Sciatic nerve (tissue), 2 donors: ENCODE data around the gene ZNF831. TPM values are rescaled to one million over a fixed set of nuclear protein-coding genes. Genes with fewer than 3 reads are reported as not detected.

Experiments
- ATAC-seq: fragments of 200-7000 bp; cut with Tn5 transposase; one replicate; pipeline ENCODE4 v1.9.1; 2020; ENCODE audit warnings: mild to moderate bottlenecking, moderate library complexity
- DNase-seq: peaks from one replicate; pipeline ENCODE4 v3.0.0-alpha.2; 2020; ENCODE audit warnings: low spot score
- intact Hi-C: fragments of 100-400 bp; cut with DNase I; formaldehyde crosslinking; loops from one replicate; pipeline ENCODE4 v1.14.2; 2022
- total RNA-seq: library from RNA; stranded (reverse); fragmentation: NEBNext Ultra II Directional; extraction: Animal tissue kit (Norgen Biotek cat#: 25700); gene quantifications from one replicate; pipeline ENCODE4 v1.2.1, GENCODE V29; 2021
- donor health status: DM: no; HTN: no; CAD: no.
- donor health status: DM: no; HTN: no; CAD: no.

Gene ZNF831
- 0.36 TPM for total RNA-seq

DNA sequence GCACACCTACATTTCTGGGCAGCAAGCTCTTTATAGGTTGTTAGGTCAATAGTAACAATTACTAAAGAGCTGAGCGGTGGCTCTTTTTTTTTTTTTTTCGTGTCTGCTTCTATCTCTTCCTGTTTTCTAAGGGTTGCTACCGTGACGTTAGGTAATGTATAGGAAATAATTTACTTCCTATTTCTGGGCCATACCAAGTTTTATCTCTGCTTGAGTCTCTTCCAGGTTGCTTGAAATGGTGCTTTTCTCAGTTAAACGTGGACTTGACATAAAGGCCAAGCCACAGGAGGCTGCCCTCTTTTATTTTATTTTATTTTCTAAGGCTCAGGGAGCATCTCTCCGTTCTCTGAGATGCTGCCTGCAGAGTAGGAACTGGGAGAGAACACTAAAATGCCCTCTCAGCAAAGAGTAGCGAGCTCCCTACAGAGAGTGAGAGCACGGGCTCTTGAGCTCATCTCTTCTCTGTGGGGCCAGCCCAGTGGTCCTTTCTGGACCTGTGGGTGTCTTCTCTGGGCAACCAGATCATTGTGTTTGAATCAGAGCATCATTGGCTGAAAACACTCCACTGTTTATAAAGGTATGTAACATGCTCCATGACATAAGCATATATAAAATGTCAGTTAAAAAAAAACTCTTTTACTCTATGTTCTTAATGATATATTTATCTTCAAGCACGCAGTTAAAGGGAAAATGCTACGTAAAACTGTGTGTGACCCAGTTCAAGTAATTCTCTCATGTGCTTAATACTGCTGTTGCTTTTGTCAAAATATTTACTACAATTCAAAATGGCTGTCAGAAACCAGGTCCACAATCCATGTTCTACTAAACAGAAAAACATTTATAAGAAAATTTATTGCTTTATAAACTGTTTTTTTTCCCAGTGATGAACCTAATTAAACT is at the start of gene ZNF831:
TSS of gene ZNF831 (plus strand) at position 191 of the 900 bp plus-strand sequence. CDS start 27,199 bp downstream, outside the sequence.
- intact Hi-C loops, result no loop called here
- ATAC-seq, result no peak

DNA sequence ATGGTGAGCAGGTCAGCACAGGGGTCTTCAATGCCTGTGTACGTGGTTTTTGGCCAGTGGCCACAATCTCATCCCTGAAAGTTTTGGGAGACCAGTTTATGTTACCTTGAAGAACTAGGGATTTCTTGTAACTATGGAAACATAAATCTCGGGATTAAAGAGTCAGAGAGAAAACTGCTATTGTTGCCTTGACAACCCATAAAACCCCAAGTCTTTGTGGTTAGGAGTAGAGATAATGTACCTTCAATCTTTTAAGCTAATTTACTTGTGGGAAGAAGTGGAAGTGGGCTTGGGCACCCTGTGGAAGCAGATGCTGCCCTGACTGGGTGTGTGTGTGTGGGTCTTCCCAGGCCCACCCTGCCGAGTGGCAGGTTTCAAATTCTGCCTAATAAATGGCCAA is 46.1 kb upstream of the ZNF831 start:
- ATAC-seq (no peak), DNase-seq (no peak)
- intact Hi-C loops, result no loop called here

More for the DNA sequence above, at the start of gene ZNF831:
- no peak for DNase-seq

DNA sequence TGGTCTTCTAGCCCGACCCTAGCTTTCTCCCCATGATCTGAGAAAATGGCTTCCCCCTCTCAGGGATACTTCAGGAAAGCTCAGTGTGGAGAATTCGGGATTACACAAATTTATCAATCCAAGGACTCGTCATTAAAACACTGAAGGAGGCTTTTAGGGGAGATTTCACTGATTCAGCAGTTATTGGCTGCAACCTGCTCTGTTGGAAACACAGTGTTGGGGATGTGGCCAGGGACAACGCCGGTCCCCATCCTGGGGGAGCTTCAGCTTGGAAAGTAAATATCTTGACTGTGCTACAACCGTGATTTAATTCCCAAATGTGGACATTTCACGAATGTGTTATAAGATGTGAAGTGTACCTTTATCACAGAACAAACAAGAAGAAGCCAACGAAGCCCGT is 44.8 kb upstream of the ZNF831 start:
- intact Hi-C loops, result no loop called here
- ATAC-seq (no peak), DNase-seq (no peak)

DNA sequence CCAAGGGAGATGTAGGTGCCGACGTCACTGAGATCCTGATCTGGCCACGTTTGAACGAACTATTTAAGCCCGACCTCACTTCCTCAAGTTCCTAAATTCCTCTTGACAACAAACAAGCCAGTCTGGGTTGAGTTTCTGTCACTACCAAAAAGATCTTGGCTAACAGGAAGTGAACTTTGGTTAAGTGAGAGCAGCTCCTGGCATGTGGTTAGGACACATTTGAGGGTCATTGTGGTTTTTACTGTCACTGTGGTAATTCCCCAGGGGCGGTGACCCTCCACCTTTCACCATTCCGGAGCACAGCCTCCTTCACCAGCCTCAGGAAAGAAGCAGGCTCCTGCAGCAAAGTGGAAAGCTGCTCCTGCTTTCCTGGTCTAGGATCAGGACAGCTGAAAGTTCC is 43.1 kb upstream of the ZNF831 start:
- DNase-seq (no peak), ATAC-seq (no peak)
- intact Hi-C loops, result no loop called here

DNA sequence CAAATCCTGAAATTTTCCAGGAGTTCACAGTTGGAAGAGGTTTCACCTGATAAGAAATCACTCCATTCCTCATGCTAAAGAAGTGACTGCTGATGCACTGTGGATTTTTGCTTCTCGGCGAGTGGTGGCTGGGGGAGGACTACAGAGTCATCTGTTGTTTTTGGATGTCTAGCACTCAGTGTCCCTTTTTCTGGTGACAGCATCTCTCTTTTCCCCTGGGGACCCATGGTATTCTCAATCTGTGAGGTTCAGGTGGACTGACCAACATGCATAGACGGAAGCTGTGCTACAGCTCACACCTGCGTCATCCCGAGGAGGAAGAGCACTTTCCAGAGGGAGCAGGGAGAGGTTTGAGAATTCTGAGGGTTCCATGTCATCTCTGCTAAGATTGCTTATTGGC is 42.7 kb upstream of the ZNF831 start:
- no peak for ATAC-seq
- intact Hi-C loops, result no loop called here

DNA sequence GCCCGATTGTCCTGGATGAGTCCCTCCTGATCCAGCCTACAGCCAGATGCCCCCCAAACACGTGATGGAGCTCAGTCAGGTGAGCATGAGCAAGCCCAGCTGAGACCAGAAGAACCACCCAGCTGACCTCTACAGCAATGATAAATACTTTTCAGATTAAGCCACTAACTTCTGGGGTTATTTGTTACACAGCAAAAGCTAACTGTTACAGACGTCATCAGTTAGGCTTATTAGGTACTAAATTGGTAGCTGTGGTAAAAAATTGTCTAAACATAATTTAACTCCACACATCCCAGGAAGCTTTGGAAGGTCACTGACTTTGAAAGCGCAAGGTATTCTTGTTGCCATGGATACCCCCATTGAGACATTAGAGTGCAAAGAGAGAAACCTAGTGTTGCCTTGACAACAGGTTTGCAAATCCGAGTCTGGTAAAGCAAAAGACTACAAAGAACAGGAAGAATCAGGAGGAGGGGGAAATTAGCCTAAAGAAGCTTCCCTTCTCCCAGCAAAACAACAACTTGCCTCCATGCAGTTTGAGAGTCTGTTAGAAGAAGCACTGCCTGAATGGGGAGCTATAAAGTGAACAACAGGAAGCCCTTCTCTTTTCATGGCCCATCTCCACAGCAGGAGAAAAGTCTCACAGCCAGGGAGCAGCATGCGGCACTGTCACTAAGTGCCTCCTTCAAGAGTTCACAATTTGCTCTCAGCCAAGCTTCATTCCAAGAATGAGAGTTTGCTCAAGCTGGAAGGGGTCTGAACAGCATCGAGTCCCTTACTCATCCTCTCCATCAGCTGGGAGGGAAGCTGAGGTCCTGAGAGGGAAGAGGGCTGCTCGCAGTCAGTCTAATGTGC is 41.7 kb upstream of the ZNF831 start:
- no peak for ATAC-seq
- no peak for DNase-seq
- intact Hi-C loops, result no loop called here

More for the DNA sequence above, 42.7 kb upstream of the ZNF831 start:
- no peak for DNase-seq

DNA sequence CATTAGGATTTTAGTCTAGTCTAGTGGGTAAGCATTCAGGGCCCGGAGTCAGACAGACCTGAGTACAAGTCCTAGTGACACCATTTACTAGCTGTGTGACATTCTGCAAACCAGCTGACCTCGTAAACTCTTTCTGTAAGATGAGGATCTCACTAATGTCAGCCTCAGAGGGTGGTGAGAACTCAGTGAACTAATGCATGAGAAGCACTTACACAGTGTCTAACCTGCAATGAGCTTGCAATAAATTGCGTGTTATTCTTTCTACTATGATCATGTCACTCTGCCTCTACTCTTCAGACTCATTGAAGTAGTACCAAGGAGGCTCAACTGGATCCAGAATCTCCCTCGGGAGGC is 41.1 kb upstream of the ZNF831 start:
- DNase-seq (no peak), ATAC-seq (no peak)
- intact Hi-C loops, result no loop called here

DNA sequence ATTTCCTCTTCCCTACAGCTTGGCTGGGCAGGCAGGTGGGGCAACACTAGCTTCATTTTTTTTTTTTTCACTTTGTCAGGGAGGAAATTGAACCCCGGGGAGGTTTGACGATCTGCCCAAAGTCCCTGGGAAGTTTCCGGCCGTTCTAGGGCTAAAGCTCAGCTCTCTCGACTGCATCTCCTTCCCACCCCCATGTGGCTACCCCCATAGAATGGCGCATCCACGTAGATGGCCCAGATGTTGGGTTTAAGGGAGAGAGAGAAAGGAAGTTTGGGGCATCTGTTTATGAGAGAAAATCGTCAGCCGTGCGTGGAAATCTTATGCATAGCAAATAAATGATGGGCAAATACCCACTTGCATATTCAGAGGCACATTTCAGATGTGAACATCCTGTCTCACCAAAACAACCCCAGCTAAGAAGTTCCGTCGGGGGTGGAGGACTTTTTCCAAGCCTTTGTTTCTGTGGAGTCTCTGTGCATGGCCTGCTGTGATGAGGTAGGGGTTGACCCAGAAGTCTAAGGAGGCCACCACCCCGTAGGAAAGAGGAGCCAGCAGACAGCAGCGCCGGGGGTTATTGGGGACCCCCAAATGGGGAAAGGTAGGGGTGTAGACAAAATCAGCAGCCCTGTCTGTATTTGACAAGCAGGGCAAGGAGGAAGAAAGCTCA is 40.5 kb upstream of the ZNF831 start:
- ATAC-seq, result no peak
- no peak for DNase-seq
- intact Hi-C loops, result no loop called here

DNA sequence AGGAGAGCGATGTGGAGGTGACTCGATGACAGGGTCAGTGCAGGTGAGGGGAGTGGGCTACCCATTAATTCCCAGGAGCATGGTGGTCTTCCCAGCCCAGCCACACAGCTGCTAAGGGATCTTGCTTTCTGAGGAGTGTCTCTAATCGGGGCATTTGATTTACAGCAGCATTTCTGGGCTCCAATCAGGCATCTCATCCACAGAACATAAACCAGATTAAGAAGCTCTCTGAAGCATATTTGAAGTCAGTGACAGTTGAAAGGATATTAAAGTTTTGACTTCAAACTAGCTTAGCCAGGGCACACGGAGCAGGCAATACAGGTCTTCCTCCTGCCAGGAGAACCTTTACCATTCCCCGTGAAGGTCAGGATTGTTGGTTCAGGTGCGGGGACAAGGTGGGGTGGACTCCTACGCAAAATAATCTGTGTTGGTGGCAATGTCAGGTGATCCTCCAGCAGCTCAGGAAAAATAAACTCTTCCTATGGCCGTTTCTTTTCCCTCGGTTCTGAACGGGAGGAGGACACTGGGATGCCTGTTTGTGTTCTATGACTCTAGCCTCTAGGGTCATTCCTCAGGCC is 39.9 kb upstream of the ZNF831 start:
- intact Hi-C loops, result no loop called here
- ATAC-seq (no peak), DNase-seq (no peak)

DNA sequence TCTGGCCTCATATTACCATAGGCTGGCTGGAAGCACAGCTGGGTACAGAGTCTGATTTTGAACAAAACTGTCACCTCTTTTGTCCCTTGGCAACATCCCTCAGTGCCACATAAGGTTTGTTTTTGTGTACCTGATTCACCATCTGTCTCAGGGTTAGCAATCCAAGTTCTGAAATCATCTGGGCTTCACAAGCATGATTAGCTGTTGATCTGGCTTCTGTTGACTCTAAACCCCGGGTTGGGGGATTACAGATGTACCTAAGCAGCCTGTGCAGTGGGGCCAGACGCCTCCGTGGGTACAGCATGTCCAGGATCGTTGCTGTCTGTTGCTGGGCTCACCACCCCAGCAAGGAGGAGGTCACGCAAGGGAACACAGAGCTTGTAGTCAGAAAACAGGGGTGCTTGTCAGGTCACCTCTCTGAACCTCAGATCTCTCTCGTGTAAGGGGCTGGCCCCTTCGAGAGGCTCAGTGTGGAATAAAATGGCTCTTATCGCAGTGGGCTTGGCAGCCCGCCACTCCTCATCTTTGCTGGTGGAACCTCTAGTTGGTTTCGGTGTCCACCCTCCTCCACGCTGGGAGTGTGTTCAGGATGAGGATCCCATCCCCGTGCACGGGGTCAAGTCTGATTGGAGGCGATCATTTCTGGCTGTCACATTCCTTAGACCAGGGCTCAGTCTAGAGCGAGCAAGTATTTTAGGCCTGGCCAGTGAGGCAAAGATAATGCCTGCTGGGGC is 39.2 kb upstream of the ZNF831 start:
- intact Hi-C loops, result no loop called here
- ATAC-seq (no peak), DNase-seq (no peak)

DNA sequence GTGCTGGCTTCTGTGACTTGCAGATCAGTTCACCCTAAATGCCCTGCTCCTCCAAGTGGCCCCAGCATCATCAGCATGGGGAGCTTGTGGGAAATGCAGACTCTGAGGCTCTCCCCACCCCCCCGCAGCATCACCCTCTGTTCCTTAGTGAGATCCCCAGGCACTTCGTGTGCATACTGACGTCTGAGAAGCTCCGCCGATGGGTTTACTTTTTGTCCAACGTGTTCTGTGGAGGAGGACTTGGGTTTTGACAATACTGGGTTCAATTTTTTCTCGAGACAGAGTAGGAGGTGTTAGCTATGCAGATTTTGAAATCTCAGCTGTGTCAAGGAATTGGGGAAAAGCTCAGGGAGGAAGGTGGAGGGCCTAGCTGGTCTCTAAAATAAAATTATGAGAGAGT is 38.3 kb upstream of the ZNF831 start:
- DNase-seq, result no peak
- intact Hi-C loops, result no loop called here
- ATAC-seq, result no peak

DNA sequence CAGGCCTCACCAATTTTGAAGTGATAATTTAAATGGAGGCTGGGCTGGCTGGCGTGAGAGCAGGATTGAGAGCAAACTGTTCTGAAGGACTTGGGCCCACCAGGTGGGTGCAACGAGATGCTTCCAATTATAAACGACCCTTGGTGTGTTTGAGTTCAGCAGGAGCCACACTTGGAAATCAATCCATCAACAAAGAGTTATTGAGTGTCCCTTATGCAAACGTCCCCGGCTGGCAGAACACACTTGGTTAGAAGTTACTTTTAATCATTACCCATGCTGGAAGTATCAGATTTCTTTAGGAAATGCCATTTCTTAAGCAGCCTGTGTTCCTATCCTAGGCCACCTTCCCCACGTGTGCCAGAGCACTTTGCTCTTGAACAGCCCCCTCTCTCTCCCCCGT is 37.8 kb upstream of the ZNF831 start:
- ATAC-seq (no peak), DNase-seq (no peak)
- intact Hi-C loops, result no loop called here

DNA sequence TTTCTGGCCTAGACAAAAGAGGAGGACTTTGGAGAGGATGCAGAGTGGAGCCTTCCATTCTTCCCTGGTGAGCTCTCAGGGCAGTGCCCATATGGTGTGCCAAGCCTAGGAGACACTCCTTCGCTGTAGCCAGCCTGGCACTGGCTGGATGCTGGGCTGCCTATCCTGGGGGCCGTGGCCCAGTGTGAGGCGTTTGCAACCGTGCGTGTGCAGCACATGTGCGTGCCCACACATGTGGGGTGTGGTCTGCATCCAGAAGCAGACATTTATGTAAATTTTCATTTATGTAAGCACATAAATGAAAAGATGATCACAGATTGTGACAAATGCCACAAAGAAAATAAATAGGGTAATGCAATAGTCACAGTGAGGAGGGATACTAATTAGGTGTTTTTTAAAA is 35.8 kb upstream of the ZNF831 start:
- intact Hi-C loops, result no loop called here
- no peak for ATAC-seq
- DNase-seq, result no peak

DNA sequence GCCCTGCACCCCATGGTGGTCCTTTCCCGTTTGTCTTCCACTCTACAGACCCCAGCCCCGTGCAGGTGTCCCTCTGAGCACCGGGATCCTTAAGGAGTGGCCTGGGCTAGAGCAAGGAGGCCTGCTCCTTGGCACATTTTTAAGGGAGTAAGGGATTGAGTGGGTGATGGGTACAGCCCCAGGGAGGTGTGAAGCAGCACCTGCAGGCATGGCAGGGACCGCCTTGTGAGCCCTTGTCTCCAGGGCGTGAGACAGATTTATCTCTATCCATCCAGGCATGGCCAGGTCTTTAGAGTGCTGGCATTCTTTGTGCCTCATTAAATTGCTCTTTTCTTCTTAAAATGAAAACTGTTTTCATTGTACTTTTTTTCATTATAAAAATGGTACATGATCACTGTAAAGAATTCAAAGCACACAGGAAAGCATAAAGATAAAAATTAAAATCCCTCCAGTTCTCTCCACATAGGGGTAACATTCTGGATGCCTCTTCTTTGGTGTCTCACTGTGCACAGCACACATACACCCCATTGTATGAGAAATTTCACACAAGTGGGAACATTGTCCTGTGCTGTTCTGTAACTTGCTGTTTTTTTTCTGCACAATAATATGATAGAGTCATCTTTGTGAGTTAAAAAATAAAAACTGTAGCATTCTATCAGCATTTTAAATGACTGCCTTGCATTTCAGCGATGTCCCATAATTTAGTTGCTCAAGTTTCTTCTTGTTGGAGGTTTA is 31.9 kb upstream of the ZNF831 start:
- DNase-seq (no peak), ATAC-seq (no peak)
- intact Hi-C loops, result no loop called here

DNA sequence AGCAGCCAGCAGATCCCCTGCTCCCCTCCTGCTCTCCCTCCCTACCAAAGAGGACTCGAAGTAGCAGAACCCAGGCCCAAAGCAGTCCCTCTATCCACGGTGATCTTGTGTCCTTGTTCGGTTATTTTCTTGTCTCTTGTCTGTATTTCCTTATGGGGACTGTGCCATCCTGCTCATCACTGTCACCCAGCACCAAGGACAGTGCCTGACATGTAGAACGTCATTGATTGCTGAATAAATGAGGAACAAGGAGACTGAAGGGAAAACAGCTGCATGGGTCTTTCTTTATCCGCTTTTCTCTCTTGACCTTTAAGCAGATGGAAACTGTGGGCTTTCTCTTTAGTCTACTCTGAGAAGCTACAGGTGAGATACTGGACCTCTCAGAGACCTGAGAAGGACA is 29.4 kb upstream of the ZNF831 start:
- intact Hi-C loops, result no loop called here
- no peak for ATAC-seq
- no peak for DNase-seq

DNA sequence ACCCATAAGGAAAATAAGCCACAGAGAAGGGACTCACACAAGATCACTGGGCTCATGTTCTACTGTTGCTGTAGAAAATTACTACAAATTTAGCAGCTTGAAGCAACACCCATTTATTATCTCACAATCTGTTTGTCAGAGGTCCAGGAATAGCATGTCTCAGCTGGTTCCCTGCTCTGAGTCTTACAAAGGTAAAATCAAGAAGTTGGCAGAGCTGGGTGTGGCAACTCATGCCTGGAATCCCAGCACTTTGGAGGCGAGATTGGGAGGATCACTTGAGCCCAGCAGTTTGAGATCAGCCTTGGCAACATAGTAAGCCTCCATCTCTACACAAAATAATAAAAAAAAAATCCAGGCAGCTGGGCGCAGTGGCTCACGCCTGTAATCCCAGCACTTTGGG is 28.5 kb upstream of the ZNF831 start:
- ATAC-seq, result no peak
- intact Hi-C loops, result no loop called here
- no peak for DNase-seq

DNA sequence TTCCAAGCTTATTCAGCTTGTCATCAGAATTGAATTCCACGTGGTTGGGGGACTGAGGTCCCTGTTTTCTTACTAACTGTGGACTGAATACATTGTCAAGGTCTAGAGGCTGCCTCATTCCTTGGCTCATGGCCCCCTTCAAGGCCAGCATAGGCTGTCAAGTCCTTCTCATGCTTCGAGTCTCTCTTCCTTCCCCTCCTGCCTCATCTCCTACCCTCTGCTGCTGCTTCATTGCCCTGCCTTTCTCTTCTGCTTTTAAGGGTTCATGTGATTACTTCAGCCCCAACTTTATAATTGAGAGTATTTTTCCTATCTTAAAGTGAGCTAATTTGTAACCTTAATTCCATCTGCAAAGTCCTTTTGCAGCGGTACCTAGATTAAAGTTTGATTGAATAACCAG is 27.6 kb upstream of the ZNF831 start:
- ATAC-seq (no peak), DNase-seq (no peak)
- intact Hi-C loops, result no loop called here

DNA sequence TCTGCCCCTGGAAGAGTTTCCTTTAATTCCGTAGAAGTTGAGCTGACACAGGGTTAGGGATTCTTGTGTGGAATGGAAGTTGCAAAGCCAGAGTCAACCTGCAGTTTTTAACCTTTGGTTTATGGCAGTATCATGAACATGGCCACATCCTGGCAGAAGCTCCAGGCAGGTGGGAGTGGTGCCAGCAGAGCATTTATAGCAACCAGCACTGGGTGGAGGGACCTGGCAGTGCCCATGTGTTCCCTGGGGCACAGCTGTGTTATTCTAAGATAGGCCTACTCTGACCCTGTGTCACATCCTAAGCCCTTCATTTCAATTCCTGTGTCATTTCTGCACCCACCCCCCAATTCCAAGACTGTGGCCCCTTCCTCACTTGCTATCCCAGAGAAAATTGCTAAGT is 26.1 kb upstream of the ZNF831 start:
- intact Hi-C loops, result no loop called here
- DNase-seq (no peak), ATAC-seq (no peak)
